Activated CD8-positive, alpha-beta memory T cell treated with anti-CD3 and anti-CD28 coated beads for 36 hours (primary cell): Measurements from ENCODE around the gene ATP4A. TPM values are rescaled to one million over a fixed set of nuclear protein-coding genes. Genes with fewer than 3 reads are reported as not detected.

Source experiments
- CTCF ChIA-PET: fragments of 350-600 bp; sonication (Branson Sonifier 250); formaldehyde crosslinking; loops from one replicate; lab custom pipeline; 2021; ENCODE audit warnings: antibody characterized with exemption; lab: Charles Lee
- POLR2A ChIA-PET: fragments of 350-600 bp; sonication (Branson Sonifier 250); formaldehyde crosslinking; loops from one replicate; lab custom pipeline; 2021; ENCODE audit warnings: antibody characterized with exemption; lab: Charles Lee
- total RNA-seq, 2 experiments: library from RNA; stranded (reverse); gene quantifications; one replicate each; pipeline ENCODE4 v1.2.3, GENCODE V29; 2021

ATP4A gene
- total RNA-seq, 2 experiments from 2014 or later: not detected

DNA sequence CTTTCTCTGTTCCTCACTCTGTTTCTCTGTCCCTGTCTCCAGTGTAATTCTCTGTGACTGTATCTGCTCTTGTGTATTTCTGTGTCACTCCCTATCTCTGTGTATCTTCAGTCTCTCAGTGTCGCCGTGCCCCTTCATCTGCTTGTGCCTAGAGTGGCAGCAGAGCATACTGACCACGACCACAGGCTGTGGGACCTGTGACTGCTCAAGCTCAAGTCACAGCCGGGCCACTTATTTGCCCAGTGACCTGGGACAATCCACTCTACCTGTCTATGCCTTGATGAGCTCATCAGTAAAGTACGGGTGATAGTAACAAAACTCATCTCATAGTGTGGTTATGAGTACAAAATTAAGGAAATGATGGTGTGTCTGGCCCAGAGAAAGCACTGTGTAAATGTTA, 9.4 kb downstream of the ATP4A start:
- POLR2A ChIA-PET: no interaction called here
- CTCF ChIA-PET: no interaction called here

- ChIA-PET CTCF (no interaction called here), POLR2A (no interaction called here)
Measured at GRCh38 chr19:35553385-35554000, 10.0 kb downstream of the ATP4A start.

- ChIA-PET POLR2A (no interaction called here), CTCF (interaction anchor here (1.7 kb wide), 1 partner anchor 39 kb away, joined by 4 read pairs; no protein-coding TSS in a partner anchor)
Measured at GRCh38 chr19:35552534-35553384, 10.7 kb downstream of the ATP4A start.

DNA sequence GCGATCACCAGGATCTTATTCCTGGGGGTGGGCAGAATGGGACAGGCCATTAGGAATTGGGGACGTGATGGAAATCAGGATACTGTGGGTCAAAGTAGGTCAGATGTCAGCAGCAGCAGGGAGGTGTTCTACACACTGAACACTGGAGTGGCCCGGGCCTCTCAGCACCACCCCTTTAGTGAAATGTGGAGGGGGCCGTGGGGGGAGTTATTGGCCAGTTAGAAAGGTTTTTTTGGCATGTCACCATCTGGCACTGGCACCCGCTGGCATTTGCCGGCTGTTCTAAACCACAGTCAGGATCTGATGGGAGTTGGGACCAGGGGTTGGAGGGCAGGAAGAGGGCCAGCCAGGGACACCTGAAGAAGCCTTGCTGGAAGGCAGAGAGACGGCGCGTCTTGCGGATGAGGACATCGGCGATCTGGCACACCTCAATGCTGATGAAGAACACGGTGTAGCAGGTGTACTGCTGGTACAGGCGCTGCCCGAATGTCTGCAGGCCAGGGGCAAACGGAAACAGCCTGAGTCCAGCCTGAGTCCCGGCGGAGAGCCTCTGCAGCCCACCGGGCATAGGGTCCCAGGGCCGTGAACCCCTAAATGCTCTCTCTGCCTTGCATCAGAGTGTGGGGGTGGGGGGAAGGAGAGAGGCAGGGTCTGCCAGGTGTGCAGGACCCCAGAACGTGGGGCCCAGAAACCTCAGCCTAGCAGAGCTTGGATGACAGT, 12.2 kb downstream of the ATP4A start:
- ChIA-PET POLR2A (no interaction called here), CTCF (interaction anchor here (1.7 kb wide), 1 partner anchor 41 kb away, joined by 4 read pairs; no protein-coding TSS in a partner anchor)

- ChIA-PET CTCF (interaction anchor here (0.6 to 3.2 kb wide), 9 partner anchors 7 to 1097 kb away, joined by 3 to 13 read pairs (median 4); partner anchors contain the start of gene DMKN), POLR2A (interaction anchor here (1.1 kb wide), 1 partner anchor 98 kb away, joined by 3 read pairs; the partner anchor contains the start of gene COX6B1)
Measured at GRCh38 chr19:35549879-35550523, 13.5 kb downstream of the ATP4A start.

- POLR2A ChIA-PET: interaction anchor here (1.1 kb wide), 1 partner anchor 99 kb away, joined by 3 read pairs; the partner anchor contains the start of gene COX6B1
Measured at GRCh38 chr19:35549174-35549788, 14.2 kb downstream of the ATP4A start.

DNA sequence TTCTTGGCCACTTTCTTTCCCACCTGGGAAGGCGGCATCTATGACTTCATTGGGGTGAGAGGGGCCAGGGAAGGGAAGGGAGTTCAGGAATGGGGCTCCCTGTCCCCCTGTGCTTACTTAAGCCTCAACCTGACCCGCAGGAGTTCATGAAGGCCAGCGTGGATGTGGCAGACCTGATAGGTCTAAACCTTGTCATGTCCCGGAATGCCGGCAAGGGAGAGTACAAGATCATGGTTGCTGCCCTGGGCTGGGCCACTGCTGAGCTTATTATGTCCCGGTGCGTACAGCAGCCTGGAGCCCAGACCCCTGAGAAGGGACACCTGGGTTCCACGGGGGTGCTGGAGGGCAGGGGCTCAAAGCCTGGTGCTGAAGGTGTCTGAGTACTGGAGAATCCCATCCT, 16.9 kb downstream of the ATP4A start:
- ChIA-PET POLR2A (interaction anchor here (0.6 to 1.0 kb wide), 2 partner anchors 33 to 865 kb away, joined by 3 read pairs; no protein-coding TSS in a partner anchor), CTCF (interaction anchor here (1.8 to 3.2 kb wide), 3 partner anchors 36 to 66 kb away, joined by 8 to 13 read pairs (median 13); partner anchors contain the start of gene HAUS5)

More at GRCh38 chr19:35549174-35549788, 14.2 kb downstream of the ATP4A start:
- CTCF ChIA-PET: interaction anchor here (0.6 to 3.2 kb wide), 13 partner anchors 8 to 1096 kb away, joined by 3 to 13 read pairs (median 4); partner anchors contain the start of genes DMKN, ETV2 and HAUS5

DNA sequence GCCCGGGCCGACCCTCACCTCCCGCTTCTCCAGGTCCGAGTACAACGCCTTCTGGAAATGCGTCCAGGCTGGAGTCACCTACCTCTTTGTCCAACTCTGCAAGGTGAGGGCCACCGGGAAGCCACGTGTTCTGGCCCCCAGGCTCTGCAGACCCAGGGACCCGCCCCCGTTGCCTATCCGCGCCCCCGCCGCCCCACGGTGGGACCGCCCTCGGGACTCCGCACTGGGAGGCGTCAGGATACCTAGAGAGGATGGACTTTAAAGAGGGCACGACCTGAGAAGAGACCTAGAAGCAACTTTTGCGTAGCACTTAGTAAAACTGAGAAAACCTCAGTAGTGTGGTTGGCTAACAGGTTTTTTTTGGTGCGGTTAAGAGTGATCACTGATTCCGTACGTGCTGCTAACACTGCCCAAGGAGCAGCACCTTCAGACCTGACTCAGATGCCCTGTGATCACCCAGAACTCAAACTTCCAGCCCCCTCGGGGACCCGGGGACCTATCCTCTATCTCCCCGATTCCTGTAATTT, 17.5 kb downstream of the ATP4A start:
- ChIA-PET POLR2A (no interaction called here), CTCF (interaction anchor here (1.8 to 3.0 kb wide), 2 partner anchors 36 to 67 kb away, joined by 8 to 13 read pairs; partner anchors contain the start of gene HAUS5)

DNA sequence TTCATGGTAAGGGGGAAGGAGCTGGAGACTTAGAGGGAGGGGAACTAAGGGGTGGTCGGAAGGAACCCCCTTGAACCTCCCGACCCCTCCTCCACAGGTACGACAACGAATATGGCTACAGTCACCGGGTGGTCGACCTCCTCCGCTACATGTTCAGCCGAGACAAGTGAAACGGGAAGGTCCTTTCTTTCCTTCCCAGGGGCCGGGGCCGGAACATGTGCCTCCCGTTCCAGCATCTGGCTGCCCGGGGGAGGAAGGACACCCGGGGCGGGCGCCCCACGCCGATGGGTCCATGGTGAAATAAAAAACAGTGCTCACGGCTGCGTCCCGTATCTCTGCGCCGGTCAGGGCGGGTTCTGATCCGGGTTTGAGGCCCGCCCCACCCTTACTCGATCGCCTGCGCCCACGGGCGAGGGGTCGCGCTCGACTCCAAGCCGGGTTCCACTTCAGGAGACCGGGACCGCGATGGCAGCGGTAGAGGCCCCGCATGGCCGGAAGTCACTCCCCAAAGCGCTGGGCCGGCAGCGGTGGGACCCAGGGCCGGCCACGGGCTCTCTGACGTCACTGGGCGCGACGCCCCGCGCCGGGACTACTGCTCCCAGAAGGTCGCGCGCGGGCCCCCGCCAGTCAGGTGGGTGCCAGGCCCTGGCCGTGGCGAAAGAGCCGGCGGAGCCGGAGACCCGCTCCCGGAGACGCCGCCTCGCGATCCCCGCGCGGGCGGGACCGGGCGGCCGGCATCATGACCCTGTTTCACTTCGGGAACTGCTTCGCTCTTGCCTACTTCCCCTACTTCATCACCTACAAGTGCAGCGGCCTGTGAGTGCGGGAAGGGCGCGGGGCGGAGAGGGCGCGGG, 18.2 kb downstream of the ATP4A start, which contains the start of gene TMEM147:
TSS of gene TMEM147 (plus strand) at position 626 of the 854 bp plus-strand sequence. CDS start at position 740, 114 bp downstream.
- ChIA-PET POLR2A (interaction anchor here (0.6 to 1.7 kb wide), 4 partner anchors 11 to 68 kb away, joined by 3 to 7 read pairs (median 4); partner anchors contain the start of genes DMKN and HAUS5), CTCF (interaction anchor here (2.5 kb wide), 1 partner anchor 35 kb away, joined by 9 read pairs; no protein-coding TSS in a partner anchor)

DNA sequence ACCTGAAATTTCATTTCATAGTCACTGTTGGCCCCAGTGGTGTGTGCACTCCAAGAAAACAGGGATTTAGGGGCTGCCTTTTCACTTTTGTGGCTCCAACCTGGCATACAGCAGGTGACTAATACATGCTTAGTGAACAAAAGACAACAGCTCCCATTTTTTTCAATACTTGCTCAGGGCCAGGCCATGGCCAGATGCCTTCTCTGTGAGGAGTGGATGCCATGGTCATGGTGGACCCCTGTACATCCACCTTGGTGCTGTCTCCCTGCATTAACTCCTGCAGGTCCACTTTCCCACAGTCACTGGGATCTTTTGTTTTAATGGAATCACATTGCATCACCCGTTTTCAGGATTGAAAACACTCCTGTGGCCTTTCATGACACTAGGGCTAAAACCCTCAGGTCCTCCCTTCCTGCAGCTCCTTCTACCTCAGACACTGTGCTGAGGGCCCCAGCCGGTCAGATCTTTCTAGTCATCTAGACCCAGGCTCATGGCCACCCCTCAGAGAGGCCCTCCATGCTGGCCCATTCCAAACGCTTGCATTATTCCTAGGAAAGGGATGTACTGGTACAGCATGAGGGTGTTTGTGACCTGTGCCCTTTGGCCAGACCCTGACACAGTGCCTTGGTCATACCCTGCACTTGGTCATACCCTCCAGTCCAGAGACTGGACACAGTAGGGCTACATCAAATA, 19.2 kb downstream of the ATP4A start:
- CTCF ChIA-PET: interaction anchor here (2.5 kb wide), 1 partner anchor 34 kb away, joined by 9 read pairs; no protein-coding TSS in a partner anchor
- POLR2A ChIA-PET: interaction anchor here (0.6 to 1.7 kb wide), 5 partner anchors 10 to 570 kb away, joined by 3 to 7 read pairs (median 3); partner anchors contain the start of genes DMKN, HAUS5 and POLR2I

GRCh38 chr19:35543280-35544109, 20.0 kb downstream of the ATP4A start:
- POLR2A ChIA-PET: interaction anchor here (1.1 to 1.7 kb wide), 2 partner anchors 9 to 69 kb away, joined by 5 to 7 read pairs; partner anchors contain the start of gene HAUS5
- CTCF ChIA-PET: interaction anchor here (2.5 kb wide), 1 partner anchor 33 kb away, joined by 9 read pairs; no protein-coding TSS in a partner anchor

GRCh38 chr19:35542209-35542608, 21.2 kb downstream of the ATP4A start:
- ChIA-PET POLR2A (no interaction called here), CTCF (interaction anchor here (0.9 kb wide), 1 partner anchor 32 kb away, joined by 3 read pairs; no protein-coding TSS in a partner anchor)

DNA sequence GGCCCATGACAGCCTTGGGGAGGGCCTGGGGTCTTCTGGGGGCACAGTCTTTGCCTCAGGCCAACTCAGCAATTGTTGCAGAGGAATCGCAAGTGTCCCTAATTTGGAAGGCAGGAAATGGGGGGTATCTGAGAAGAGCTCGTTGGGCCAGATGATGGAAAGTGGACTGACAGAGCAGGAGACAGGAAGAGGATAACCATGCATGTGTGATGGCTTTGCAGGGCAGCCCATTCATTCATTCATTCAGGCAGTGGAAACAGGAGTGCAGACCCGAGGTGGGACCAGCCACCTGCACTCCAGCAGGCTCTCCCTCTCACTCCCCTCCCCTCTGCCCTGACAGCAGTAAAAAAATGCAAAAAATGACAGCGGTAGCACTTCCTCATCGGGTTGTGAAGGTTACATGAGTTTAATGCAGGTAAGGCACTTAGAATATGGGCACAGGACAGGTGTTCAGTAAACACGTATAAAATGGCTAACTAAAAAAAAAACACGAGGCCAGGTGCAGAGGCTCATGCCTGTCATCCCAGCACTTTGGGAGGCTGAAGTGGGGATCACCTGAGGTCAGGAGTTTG, 23.0 kb downstream of the ATP4A start:
- ChIA-PET CTCF (interaction anchor here (1.0 kb wide), 1 partner anchor 30 kb away, joined by 3 read pairs; no protein-coding TSS in a partner anchor), POLR2A (no interaction called here)

- ChIA-PET CTCF (no interaction called here), POLR2A (no interaction called here)
Measured at GRCh38 chr19:35539850-35540249, 23.6 kb downstream of the ATP4A start.
